Activated CD8-positive, alpha-beta memory T cell treated with anti-CD3 and anti-CD28 coated beads for 48 hours (primary cell): ENCODE measurements around the gene FUBP3.

Experiments used
- DNase-seq, 3 experiments: peaks; one replicate each; pipeline ENCODE4 v3.0.0-alpha.2; 2020; ENCODE audit warnings: low read depth in 2 of 3, low spot score in 2 of 3

FUBP3 gene

GRCh38 chr9:130661451-130662098 is 82.2 kb downstream of the FUBP3 start:
- no peak for DNase-seq

- DNase-seq: no peak
Observed at GRCh38 chr9:130662099-130662969, 83.0 kb downstream of the FUBP3 start.

GRCh38 chr9:130662970-130663257 is 83.5 kb downstream of the FUBP3 start:
- no peak for DNase-seq

- DNase-seq: no peak
Observed at GRCh38 chr9:130663258-130663976, 84.0 kb downstream of the FUBP3 start.

GRCh38 chr9:130663977-130664250 is 84.5 kb downstream of the FUBP3 start:
- no peak for DNase-seq

GRCh38 chr9:130664251-130665028 is 85.1 kb downstream of the FUBP3 start, which contains the start of gene PRDM12:
PRDM12 (plus strand) TSS chr9:130664594; CDS start chr9:130664654, 60 bp downstream.
- no peak for DNase-seq

- no peak for DNase-seq
Observed at GRCh38 chr9:130665029-130665430, 85.7 kb downstream of the FUBP3 start.

GRCh38 chr9:130665431-130666392 is 86.3 kb downstream of the FUBP3 start:
- DNase-seq: no peak

GRCh38 chr9:130666393-130667119 is 87.2 kb downstream of the FUBP3 start:
- DNase-seq: no peak

GRCh38 chr9:130667120-130667435 is 87.7 kb downstream of the FUBP3 start:
- no peak for DNase-seq

- DNase-seq: no peak
Observed at GRCh38 chr9:130668196-130668595, 88.8 kb downstream of the FUBP3 start.

GRCh38 chr9:130668659-130669058 is 89.3 kb downstream of the FUBP3 start:
- no peak for DNase-seq

GRCh38 chr9:130669965-130670364 is 90.6 kb downstream of the FUBP3 start:
- DNase-seq: no peak

- no peak for DNase-seq
Observed at GRCh38 chr9:130670644-130671043, 91.3 kb downstream of the FUBP3 start.

GRCh38 chr9:130672466-130672865 is 93.1 kb downstream of the FUBP3 start:
- no peak for DNase-seq

GRCh38 chr9:130672933-130673615 is 93.7 kb downstream of the FUBP3 start:
- no peak for DNase-seq

- no peak for DNase-seq
Observed at GRCh38 chr9:130675396-130675795, 96.0 kb downstream of the FUBP3 start.

GRCh38 chr9:130677252-130677651 is 97.9 kb downstream of the FUBP3 start:
- DNase-seq: no peak
